C1 segment of cervical spinal cord (tissue), 14 donors: ENCODE data around the gene TSPAN18.

Experiments used
- DNase-seq, 14 donors: peaks; one replicate each; lab custom pipeline; 2025; lab: John Stamatoyannopoulos, UW

Gene TSPAN18

DNA sequence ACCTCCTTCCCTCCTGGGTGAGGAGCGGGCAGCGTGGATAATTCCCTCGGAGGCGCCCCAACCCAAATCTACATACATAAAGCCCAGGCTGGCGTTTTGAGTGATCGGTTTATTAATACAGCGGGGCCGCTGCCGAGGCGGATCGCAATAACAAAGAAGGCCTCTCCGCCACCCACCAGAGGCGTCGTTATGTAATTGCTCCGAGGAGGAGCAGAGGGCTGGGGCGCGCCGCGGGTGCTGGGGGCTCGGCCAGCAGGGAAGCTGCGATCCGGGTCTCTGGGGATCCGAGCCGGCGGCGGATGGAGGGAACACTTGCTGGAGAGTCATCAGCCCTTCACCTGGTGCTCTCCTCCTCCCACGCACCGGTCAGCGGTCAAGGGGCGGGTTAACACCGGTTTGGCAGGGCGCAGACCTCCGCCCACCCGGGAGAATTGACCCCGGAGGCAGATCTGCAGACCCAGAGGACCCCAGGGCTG, 230.3 kb downstream of the TSPAN18 start:
- DNase-seq = peak in 1 of 14 donors; percentile 5

DNA sequence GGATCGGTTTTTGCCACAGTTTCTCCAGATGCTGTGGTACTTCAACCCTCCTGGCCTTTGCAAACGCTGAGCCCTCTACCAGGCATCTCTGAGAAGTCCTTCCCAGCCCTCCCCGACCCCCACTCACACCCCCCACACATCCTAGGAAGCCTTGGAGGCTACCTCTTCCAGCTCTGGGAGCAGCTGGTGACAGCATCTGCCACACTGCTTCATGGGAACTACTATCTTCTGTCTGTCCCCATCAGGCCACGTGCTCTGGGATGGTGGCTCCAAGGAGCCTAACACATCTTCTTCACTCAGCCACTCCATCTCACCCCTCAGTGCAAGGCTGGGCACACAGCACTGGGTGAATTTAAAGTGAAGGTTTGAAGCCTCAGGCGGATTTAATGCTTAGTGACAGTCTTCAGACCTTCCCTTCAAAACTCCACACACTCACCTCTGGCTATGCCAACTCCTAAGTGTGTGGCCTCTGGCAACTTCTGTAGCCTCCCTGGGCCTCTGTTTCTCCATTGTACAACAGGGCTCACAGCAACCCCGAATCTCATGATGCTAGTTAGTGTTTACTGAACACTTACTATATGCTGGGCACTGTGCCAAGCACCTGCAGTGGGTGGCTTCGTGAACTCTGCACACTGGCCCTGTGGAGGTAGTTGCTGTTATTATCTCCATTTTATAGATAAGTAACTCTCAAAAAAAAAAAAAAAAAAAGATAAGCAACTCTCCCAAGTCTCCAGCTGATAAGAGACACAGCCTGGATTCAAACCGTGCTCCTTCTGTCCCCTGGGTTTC, 231.2 kb downstream of the TSPAN18 start:
- no peak for DNase-seq

DNA sequence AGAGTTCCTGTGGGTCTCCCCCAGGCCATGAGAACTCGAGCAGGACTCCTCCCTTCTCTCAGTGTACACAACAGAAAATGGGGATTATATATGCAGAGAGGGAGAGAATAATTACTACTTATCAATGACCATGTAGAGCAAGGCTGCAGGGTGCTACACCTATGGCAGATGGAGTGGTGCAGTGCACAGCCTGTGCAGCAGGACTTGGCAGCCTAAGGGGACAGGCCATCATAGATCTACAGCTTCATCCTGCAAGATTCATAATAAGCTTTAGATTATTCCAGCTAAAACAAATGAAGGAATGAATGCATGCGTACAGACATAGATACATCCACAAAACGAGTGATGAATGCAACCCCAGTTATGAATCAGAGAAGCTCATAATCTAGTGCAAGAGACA, 232.3 kb downstream of the TSPAN18 start:
- no peak for DNase-seq

DNA sequence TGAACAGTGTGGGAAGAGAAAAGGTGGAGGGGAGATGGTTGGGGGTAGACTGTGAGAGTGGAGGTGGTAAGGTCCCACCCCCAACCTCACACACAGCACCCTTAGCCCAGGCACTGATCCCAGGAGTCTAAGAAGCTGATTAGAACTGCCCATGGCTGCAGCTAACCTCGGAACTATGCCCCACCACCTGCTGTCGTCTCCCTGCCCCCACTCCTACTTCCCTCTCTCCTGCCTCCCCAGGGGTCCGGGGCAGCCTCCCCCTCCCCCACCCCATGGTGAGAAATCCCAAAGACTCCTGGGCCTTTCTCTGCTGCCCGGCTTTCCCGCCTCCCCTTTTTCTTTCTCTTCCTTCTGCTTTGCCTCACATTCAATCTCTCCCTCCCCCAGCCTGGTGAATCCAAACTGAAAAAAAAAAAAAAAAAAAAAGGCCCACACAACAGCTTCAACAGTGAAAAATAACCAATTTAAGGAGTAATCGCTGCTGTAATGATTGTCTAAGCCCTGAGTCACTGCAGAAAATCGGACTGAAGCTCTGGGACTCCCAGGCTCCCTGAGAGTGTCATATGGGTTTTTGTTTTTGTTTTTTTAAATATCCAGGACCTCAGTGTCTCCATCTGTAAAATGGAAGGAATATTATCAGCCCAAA, 233.6 kb downstream of the TSPAN18 start:
- DNase-seq = no peak

DNA sequence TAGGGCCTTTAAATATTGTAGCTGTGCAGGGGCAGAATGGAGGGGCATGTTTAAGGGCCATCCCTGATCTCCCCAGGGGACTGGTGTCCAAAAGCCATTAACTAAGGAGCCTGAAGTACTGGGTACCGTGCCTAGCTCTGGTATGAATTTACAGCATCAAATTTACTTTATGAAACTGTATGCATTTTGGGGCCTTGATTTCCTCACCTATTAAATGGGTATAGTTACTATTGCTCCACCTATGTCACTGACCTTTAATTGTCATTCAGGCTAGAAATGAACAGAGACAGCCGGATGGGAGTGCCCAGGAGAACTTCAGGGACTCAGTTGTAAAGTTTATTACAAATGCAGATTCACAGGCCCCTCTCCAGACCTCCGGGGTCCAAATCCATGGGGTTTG, 235.7 kb downstream of the TSPAN18 start:
- DNase-seq = no peak

DNA sequence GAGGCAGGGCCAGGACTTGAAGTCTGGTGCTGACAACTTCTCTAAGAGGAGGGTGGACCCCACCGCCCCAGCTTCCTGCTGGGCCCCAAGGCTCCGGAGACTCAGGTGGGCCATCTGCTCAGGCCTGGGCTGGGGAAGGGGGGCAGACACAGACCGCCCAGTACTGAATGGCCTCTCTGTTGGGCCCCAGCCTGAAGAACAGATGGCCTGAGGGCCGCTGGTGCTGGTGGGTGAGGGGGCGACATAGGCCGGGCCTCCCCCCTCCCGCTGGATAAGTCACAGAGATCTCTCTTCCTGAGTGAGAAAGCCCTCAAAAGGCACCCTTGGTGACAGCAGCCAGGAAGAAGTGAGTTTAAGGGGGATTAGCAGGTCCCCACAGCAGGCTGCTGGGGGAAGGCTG, 236.4 kb downstream of the TSPAN18 start:
- DNase-seq = no peak

DNA sequence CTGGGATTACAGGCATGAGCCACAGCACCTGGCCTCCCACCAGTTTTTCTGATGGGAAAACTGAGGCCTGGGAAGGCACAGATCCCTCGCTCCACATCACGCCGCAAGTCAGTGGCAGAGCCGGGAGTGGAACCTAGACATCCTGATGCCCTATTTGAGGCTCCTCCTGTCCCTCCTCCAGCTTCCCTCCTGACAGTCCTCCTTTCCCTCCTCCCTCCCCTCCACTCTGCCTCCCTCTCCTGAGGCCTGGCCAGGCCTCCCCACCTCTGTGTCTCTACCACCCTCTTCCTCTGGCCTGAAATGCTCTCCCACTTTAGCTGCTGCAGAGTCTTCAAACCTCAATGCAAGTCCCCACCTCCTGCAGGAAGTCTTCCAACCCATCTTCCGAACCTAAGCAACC, 237.2 kb downstream of the TSPAN18 start:
- DNase-seq = no peak

DNA sequence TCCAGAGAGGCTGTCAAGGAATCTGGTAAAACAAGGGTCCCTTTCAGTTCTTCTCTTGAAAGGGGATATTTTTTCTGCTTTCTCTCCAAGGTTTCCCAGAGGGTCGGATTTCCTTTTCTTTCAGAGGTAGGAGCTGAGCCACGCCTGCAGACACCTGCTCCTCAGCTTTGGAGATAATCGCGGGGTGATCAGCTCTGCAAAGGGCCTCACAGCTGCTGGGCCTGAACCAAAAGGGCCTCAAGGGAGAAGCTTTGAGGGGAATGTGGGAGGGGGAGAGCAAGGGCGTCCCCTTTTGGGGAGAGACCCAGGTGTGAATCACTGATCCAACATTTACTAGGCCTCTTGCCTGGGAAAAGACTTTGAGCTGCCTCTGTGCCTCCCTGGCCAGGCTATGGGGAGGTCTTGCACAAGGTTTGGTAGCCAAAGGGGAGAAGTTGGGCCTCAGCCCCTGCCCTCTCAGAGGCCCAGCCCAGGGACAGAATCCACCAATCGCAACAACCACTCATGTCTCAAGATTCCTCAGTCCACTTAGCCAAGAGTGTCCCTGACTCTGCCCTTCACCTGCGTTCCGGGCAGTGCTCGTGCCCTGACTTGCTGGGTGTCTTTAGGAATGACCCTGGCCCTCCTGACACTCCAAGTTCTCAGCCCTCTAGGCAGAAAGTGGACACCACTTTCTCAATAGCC, 237.9 kb downstream of the TSPAN18 start:
- DNase-seq = no peak

DNA sequence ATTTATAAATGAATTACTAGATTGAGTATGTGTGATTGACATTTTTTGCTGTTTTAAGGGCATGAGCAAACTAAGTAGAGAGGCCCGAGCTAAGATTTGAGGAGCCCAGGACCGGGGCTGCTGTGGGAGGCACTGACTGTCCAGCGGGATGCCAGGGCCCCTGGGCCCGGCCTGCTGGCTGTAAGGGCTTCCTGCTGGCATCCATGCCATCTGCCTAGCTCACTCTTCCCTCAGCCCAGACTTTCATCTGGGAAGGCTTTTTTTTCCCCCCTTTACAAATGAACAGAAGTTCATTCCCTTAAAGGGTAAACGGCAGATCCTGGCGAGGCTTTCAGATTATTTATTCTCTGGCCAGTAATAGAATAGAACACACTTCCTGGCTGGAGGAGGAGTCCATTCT, 239.9 kb downstream of the TSPAN18 start:
- no peak for DNase-seq

DNA sequence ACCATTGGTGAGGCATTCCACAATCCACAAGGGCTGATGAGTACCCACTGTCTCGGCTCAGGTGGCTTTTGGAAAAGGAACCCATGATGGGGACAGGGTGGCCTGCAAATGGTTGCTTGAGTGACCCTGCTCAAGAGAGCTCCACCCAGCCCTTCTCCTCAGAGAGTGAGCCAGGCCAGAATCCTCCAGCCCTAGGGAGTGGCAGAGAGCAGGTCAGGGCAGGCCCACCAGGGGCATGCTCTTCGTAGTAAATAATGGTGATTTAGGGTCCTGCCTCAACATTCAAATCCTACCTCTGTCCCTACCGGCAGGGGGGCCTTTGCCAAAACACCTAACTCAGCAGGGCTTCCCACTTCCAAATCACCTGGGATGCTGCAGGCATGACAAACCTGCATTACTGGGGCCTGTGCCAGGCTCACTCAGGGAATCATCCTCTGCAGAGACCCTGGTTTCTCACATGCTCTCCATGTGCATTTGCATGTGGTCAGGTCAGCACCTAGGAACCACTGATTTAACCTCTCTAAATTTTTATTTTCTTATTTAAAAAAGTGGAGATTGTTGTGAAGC, 241.3 kb downstream of the TSPAN18 start:
- no peak for DNase-seq

DNA sequence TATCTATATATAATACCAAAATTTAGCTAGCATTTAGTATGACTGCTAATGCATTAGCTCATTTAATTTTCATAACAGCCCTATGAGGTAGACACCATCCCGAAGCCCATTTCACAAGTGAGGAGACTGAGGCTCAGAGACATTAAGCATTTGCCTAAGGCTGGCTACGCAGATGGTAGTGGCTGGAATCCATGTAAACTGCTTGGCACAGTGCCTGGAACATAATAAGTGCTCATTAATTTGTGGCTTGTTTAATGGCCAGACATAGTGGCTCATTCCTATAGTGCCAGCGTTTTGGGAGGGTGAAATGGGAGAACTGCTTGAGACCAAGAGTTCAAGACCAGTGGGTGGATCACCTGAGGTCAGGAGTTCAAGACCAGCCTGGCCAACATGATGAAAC, 241.7 kb downstream of the TSPAN18 start:
- DNase-seq = no peak

DNA sequence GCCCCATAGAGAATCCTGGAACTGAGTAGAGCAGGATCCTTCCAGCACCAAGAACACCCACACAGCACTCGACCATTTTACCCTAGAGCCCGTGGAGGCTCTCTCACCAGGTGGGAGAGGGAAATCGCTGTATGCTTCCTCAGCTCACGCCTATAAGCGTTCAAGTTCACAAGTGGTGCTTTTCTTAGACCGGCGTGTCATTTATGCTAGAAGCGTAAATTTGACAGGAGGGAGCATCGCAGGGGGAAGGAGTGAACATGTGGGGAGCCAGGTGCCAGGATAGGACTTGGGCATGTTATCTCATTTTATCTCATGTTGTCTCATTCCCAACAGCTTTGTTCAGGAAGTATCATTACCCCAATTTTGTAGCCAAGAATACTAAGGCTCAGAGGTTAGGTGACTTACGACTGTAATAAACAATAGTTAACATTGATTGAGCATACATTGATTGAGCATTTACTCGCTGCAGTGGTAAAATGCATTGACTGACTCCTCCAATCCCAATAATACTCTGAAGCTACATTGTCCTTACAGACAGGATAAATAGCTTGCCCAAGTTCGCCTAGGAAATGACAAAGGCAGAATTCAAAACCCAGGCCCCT, 243.0 kb downstream of the TSPAN18 start:
- no peak for DNase-seq

DNA sequence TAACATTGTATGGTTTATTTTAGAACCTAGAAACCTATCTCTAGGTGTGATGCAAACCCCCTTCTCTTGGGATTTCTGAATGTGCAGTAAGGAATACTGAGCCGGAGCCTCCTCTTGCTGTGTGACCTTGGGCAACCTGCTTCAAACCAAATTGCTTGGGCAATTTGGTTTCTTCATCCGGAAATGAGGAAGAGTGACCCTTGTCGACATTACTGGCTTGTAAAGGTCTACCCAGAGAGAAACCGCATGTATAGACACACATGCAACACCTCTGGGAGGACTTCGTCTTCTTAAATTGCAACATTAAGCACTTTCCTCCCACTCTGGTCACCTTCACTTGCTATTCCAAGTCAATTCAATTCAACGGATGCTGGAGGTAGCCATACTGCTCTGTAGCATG, 243.5 kb downstream of the TSPAN18 start:
- no peak for DNase-seq

DNA sequence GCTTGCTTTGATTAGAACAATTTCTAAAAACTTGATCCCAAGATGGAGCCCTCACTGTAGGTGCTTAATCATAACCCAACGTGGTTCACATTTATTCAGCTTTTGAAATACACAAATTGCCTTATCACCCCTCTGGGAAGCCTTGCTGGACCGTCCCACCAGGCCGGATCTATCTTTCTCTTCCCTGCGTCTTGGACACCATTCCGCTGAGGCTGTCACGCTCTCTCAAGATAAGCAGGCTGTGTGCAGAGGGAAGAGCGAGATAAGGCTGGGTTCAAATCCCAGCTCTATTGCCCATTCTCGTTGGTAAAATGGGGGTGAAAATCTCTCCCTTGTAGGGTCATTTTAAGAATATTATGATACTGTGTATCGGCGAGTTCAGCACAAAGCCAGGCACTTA, 244.4 kb downstream of the TSPAN18 start:
- no peak for DNase-seq

DNA sequence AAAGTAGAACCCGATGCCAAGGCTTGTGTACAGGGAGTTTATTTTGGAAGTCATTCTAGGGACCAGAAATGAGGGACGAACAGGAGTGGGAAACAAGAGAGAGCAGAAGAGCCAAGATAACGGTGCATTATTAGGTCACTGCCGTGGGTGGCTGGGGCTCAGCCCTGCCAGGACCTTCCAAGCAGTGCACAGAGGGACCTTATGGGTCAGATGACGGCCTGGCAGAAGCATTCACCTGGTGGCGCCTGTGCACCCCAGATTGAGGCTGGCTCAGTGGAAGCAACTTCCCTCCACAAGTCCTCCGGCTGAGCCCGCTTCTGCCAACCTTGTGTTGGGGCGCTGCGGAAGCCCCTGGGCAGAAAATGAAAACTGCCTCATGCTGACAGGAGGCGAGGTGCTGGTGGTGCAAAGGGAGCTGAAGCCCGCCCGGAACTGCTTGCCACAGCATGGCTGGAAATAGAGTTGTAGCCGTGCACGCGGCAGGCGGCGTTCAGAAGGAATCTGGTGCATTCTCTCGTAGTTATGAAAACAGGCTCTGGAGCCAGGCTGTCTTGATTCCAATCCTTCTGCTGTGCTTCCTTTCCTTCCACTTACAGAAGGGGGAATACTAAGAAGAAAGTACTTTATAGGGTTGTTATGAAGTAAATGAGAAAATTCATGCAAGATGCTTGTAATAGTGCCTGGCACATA, 246.1 kb downstream of the TSPAN18 start:
- peak in 1 of 14 donors; percentile 75 for DNase-seq

DNA sequence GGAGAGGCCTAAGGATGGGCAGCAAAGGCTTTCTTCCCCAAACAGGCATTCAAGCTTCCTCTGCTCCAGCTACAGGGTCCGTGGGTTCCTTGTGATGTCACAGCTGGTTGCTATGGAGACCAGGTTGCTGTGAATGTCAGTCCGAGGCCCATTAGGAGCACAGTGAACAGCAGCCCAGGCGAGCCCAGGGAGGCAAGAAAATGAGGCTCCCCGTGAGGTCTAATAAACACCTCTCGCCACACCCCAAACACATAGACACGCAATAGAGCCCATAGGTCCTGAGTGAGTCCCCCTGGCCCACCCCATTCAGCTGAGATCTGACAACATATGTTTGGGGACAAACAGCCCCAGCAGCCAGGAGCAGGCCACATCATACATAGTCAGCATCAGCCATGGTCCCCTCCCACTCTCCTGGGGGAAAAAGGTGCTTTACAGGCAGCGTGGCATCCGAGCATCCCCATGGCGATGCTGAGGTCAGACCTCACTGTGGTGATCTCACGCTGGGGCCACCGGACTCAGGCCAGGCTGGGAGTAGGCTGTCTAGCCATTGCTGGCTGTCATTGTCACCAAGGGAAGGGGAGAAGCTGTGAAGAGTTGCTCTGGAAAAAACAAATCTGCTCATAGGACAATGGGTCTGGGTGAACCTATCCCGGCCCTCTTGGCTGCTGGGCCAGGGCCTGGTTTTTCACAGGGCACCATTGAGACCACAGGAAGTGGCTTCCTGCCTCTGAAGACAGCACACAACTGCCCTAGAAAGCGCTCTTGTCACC, 247.1 kb downstream of the TSPAN18 start:
- DNase-seq = peak in 1 of 14 donors; percentile 37

DNA sequence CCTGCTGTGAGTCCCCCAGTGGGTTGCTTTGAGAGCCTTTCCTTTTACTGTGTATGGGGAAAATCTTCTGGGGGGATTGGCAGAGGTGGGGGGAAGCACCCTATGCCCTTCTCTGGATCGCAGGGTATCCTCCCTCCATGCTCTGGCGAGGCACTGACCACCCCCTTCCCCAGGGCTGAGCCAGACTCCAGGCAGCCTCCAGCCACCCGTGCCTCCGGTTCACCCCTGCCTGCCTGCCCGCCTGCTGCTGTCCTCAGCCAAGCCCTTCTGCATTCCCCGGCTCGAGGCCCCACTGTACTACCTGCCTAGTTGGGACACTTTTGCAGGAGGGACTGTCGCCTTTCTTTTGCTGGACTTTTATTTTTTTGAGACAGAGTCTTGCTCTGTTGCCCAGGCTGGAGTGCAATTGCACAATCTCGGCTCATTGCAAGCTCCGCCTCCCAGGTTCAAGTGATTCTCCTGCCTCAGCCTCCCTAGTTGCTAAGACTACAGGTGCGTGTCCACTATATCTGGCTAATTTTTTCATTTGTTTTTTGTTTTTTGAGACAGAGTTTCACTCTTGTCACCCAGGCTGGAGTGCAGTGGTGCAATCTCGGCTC, 247.7 kb downstream of the TSPAN18 start:
- no peak for DNase-seq

DNA sequence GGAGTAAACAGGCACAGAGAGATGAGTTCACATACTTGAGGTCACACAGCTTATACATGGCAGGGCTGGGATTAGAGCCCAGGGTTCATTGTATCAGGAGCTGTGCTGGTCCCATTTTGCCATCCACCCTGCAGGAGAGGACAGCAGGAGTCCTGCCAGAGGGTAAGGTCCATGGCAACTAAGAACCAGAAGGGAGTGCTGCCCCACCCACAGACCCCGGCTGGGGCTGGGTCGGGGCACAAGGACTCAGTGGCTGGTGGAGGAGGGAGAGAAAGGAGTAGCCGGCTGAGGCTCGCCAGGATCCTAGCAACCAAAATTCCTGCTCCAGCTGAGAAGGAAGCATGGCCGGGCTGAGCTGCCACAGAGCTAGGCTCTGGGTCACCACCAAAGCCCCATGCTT, 249.8 kb downstream of the TSPAN18 start:
- no peak for DNase-seq

DNA sequence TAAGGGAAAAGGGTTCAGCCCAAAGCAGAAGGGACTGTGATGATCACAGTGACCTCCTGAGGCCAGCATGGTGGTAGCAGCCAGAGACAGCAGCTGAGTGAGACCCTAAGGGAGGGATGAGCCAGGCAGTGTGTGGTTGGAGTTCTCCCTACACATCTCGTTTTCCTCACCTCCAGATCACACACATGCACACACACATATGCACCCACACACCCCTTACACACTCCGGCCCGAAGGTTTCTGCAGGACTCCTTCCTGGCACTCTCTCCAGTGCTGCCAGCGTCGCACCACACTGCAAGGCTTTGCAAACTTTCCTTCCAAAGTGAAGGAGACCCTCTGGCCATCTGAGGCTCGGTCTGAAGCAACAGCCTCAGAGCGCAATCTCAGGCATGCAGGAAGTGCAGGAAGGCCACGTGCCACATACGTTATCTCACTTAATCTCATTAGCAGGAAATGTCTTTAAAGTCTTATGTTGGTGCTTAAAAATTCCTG, 250.8 kb downstream of the TSPAN18 start:
- DNase-seq = no peak
